MM.1S (cell line): ENCODE data around the gene RERE.

Source experiments
- DNase-seq: peaks from one replicate; pipeline ENCODE4 v3.0.0-alpha.2; 2015
- H2AFZ ChIP-seq: fragments of 300-600 bp; sonication (generic); 2 replicates; pipeline ENCODE4 v1.6.0; 2016; ENCODE audit warnings: antibody characterized with exemption, low read length
- H3F3A ChIP-seq: fragments of 300-600 bp; sonication (generic); 2 replicates; pipeline ENCODE4 v1.6.1; 2016; ENCODE audit warnings: mild to moderate bottlenecking, antibody characterized with exemption, low read length, moderate library complexity, mixed read lengths; ENCODE audit not compliant: insufficient read depth
- H3K27ac ChIP-seq: fragments of 300-600 bp; sonication (generic); 2 replicates; pipeline ENCODE4 v1.5.1; 2016; ENCODE audit warnings: mild to moderate bottlenecking, low read length
- H3K27me3 ChIP-seq: fragments of 300-600 bp; sonication (generic); replicated peaks from 2 replicates; pipeline ENCODE4 v1.6.0; 2016; ENCODE audit warnings: low read length; ENCODE audit not compliant: insufficient read depth
- H3K36me3 ChIP-seq: fragments of 300-600 bp; sonication (generic); replicated peaks from 2 replicates; pipeline ENCODE4 v1.6.1; 2016; ENCODE audit warnings: mild to moderate bottlenecking, low read length, mixed read lengths; ENCODE audit not compliant: insufficient read depth
- H3K4me1 ChIP-seq: fragments of 300-600 bp; sonication (generic); 2 replicates; pipeline ENCODE4 v1.6.1; 2016; ENCODE audit warnings: low read length, mixed read lengths
- H3K4me2 ChIP-seq: fragments of 300-600 bp; sonication (generic); 2 replicates; pipeline ENCODE4 v1.6.0; 2016; ENCODE audit warnings: low read depth, low read length
- H3K4me3 ChIP-seq: fragments of 300-600 bp; sonication (generic); 2 replicates; pipeline ENCODE4 v1.5.1; 2016; ENCODE audit warnings: low read length, mixed read lengths
- H3K79me2 ChIP-seq: fragments of 300-600 bp; sonication (generic); 2 replicates; pipeline ENCODE4 v1.6.1; 2016; ENCODE audit warnings: mixed run types, low read length, mixed read lengths
- H3K9ac ChIP-seq: fragments of 300-600 bp; sonication (generic); 2 replicates; pipeline ENCODE4 v1.6.1; 2016; ENCODE audit warnings: low read length, mixed read lengths
- H3K9me2 ChIP-seq: fragments of 300-600 bp; sonication (generic); replicated peaks from 2 replicates; pipeline ENCODE4 v1.6.1; 2016; ENCODE audit warnings: mild to moderate bottlenecking, low read length, mixed read lengths; ENCODE audit not compliant: insufficient read depth
- H3K9me3 ChIP-seq: fragments of 300-600 bp; sonication (generic); replicated peaks from 2 replicates; pipeline ENCODE4 v1.6.1; 2016; ENCODE audit warnings: mild to moderate bottlenecking, low read length, mixed read lengths; ENCODE audit not compliant: insufficient read depth
- H4K20me1 ChIP-seq: fragments of 300-600 bp; sonication (generic); 2 replicates; pipeline ENCODE4 v1.6.1; 2016; ENCODE audit warnings: mild to moderate bottlenecking, low read length, moderate library complexity, mixed read lengths; ENCODE audit not compliant: insufficient read depth
- EZH2 ChIP-seq: fragments of 300-600 bp; sonication (generic); optimal IDR thresholded peaks from 2 replicates; pipeline ENCODE3; 2017; ENCODE audit warnings: low read depth, mild to moderate bottlenecking, antibody characterized with exemption, low read length, mixed read lengths
- EZH2phosphoT487 ChIP-seq: fragments of 300-600 bp; sonication (generic); IDR thresholded peaks from 2 replicates; pipeline ENCODE4 v1.6.1; 2018; ENCODE audit warnings: antibody characterized with exemption, low read length
- TF ChIP-seq, protein P1 (sequence below): fragments of 300-600 bp; sonication (generic); IDR thresholded peaks from 2 replicates; pipeline ENCODE4 v1.5.1; 2016; ENCODE audit warnings: antibody characterized with exemption, low read length, mixed read lengths

The RERE gene

GRCh38 chr1:8394456-8395321 is 422.8 kb downstream of the RERE start:
- H3K27me3 ChIP-seq, result no peaks in the 10 kb centered on the region
- no peaks in the 10 kb centered on the region for H4K20me1 ChIP-seq
- peaks cover 41% of the 10 kb centered on the region for H3K4me1 ChIP-seq
- no peaks in the 10 kb centered on the region for H3K9me2 ChIP-seq
- no peak overlapping the region for H3K9ac ChIP-seq
- peaks cover 30% of the 10 kb centered on the region for H3F3A ChIP-seq
- peak overlapping the region; percentile 84; the same call in 1 of the 2 replicates for H3K4me2 ChIP-seq
- H3K36me3 ChIP-seq, result no peaks in the 10 kb centered on the region
- no peaks in the 10 kb centered on the region for H3K9me3 ChIP-seq
- H2AFZ ChIP-seq, result no peak overlapping the region
- peak overlapping the region; percentile 73; the same call in 1 of the 2 replicates for H3K27ac ChIP-seq
- TF ChIP-seq EZH2phosphoT487 (no peak), EZH2 (no peak)
- TF ChIP-seq, protein P1, sequence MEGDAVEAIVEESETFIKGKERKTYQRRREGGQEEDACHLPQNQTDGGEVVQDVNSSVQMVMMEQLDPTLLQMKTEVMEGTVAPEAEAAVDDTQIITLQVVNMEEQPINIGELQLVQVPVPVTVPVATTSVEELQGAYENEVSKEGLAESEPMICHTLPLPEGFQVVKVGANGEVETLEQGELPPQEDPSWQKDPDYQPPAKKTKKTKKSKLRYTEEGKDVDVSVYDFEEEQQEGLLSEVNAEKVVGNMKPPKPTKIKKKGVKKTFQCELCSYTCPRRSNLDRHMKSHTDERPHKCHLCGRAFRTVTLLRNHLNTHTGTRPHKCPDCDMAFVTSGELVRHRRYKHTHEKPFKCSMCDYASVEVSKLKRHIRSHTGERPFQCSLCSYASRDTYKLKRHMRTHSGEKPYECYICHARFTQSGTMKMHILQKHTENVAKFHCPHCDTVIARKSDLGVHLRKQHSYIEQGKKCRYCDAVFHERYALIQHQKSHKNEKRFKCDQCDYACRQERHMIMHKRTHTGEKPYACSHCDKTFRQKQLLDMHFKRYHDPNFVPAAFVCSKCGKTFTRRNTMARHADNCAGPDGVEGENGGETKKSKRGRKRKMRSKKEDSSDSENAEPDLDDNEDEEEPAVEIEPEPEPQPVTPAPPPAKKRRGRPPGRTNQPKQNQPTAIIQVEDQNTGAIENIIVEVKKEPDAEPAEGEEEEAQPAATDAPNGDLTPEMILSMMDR, result no peak
- H3K4me3 ChIP-seq, result no peak overlapping the region
- H3K79me2 ChIP-seq, result peaks cover 10% of the 10 kb centered on the region
- no peak for DNase-seq

DNA sequence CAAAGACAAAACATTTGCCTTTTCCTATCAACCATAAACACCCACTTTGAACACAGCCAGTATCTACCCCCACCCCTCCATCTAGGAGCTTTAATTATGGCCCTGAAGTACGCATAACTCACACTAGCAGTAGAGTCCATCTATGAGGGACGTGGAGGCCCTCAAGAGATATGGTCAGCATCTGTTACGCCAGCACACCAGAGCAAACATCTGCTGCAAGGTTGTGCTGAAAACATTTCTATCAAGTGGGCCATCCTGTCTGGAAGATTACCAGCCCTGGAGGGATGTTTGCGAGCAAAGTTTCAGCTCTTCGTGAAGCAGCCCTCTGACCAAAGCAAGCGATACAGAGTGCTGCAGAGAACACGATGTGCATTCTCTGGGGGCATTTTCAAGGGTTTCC is 424.9 kb downstream of the RERE start:
- no peaks in the 10 kb centered on the region for H3K36me3 ChIP-seq
- no peak overlapping the region for H3K27ac ChIP-seq
- H3K79me2 ChIP-seq, result peaks cover 10% of the 10 kb centered on the region
- H3K4me3 ChIP-seq, result no peak overlapping the region
- no peaks in the 10 kb centered on the region for H3K9me2 ChIP-seq
- peaks cover 23% of the 10 kb centered on the region for H3K4me1 ChIP-seq
- H3F3A ChIP-seq, result peaks cover 22% of the 10 kb centered on the region
- DNase-seq, result no peak
- H4K20me1 ChIP-seq, result no peaks in the 10 kb centered on the region; the same call in 1 of the 2 replicates
- H3K4me2 ChIP-seq, result no peak overlapping the region
- H2AFZ ChIP-seq, result no peak overlapping the region
- H3K9ac ChIP-seq, result no peak overlapping the region
- TF ChIP-seq EZH2 (no peak), EZH2phosphoT487 (no peak)
- TF ChIP-seq, protein P1, result no peak
- no peaks in the 10 kb centered on the region for H3K9me3 ChIP-seq
- no peaks in the 10 kb centered on the region for H3K27me3 ChIP-seq

DNA sequence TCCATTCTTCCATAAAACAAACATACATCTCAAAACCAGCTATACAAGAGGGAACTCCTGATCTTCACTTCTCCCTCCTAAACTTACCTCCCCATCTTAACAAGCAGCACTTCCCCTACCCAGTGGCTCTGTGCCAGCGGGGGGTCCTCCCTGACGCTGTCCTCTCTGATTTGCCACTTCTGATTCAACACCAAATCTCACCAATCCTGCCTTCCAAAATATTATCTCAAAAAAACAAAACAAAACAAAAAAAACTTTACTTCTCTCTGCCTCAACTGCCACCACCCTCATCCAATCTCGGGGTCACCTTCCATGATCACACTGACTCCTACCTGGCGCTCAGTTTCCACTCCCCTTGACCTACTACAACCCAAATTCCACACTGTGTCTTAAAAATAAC is 426.7 kb downstream of the RERE start:
- H3K4me1 ChIP-seq, result peaks cover 4% of the 10 kb centered on the region
- no peak overlapping the region for H3K4me3 ChIP-seq
- peaks cover 6% of the 10 kb centered on the region for H3F3A ChIP-seq
- peaks cover 14% of the 10 kb centered on the region for H3K79me2 ChIP-seq
- H3K9me2 ChIP-seq, result no peaks in the 10 kb centered on the region
- H3K9me3 ChIP-seq, result no peaks in the 10 kb centered on the region
- H3K27me3 ChIP-seq, result no peaks in the 10 kb centered on the region
- no peak overlapping the region for H2AFZ ChIP-seq
- H3K4me2 ChIP-seq, result no peak overlapping the region
- no peaks in the 10 kb centered on the region; the same call in 1 of the 2 replicates for H4K20me1 ChIP-seq
- TF ChIP-seq EZH2phosphoT487 (no peak), EZH2 (no peak)
- TF ChIP-seq, protein P1, result no peak
- H3K9ac ChIP-seq, result no peak overlapping the region
- no peak for DNase-seq
- no peaks in the 10 kb centered on the region for H3K36me3 ChIP-seq
- H3K27ac ChIP-seq, result no peak overlapping the region
